AG04449 (cell line): ENCODE results near the gene NXPH4.

ENCODE experiments used
- CTCF ChIA-PET: fragments of 350-600 bp; formaldehyde crosslinking; extraction: SDS; loops from one replicate; lab custom pipeline; 2021; ENCODE audit warnings: antibody characterized with exemption; lab: Yijun Ruan, JAX
- POLR2A ChIA-PET: fragments of 400-600, 350-600 bp; formaldehyde crosslinking; extraction: SDS; loops from one replicate; lab custom pipeline; 2020; ENCODE audit warnings: antibody characterized with exemption, inconsistent platforms; lab: Yijun Ruan, JAX
- DNase-seq: peaks from one replicate; pipeline ENCODE4 v3.0.0-alpha.2; 2010; ENCODE audit warnings: low read depth, low spot score
- H3K4me3 ChIP-seq: 2 replicates; pipeline ENCODE4 v1.5.1; 2011; ENCODE audit warnings: low read depth, mild to moderate bottlenecking, control low read depth, low read length
- CTCF ChIP-seq: IDR thresholded peaks from one replicate; pipeline ENCODE4 v1.5.1; 2011; ENCODE audit warnings: mild to moderate bottlenecking, moderate library complexity, low read length, control low read depth, inconsistent platforms; ENCODE audit not compliant: insufficient read depth; ENCODE audit errors: missing control alignments

The NXPH4 gene

DNA sequence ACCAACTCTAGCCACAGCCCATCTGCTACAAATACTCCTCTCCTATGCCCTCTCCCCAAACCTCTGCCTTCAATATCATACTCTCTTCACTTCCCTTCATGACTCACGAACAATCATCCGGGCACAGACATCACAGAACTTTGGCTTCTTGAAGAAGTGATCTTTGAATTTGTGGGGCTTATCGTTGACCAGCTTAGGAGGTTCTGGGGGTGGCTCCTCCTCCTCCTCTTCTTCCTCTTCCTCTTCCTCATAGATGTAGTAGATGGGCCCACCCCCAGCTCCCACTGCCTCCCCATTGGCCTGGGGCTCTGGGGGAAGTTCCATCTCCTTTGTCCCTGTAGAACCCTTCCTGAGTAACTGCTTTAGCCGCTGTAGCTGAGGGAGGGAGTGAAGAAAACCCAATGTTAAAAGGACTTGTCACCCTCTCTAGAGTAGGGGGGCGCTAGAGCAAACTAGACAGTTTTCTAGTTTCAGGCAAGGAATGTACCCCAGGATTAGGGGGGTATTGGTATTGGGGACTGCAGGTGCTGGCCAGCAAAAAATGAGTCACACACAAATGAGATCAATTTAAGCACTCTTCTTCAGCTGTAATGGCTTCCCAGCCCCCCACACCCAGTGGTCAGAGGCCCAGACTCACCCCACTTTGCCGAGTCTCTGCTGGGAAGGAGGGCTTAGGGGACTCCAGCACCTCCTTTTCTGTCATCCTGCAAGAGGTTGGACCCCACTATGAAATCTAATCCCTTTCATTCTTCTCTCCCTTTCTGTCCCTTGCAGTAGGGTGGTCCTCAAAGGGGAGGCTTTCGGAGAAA is 32.5 kb downstream of the NXPH4 start:
- ChIA-PET POLR2A (no interaction called here), CTCF (interaction anchor here (0.9 to 38.5 kb wide), 10 partner anchors 8 to 208 kb away, joined by 3 to 880 read pairs (median 22); partner anchors contain the start of genes GLI1, INHBE and SHMT2)
- H3K4me3 ChIP-seq = no peak overlapping the region
- no peak for TF ChIP-seq CTCF
- no peak for DNase-seq

GRCh38 chr12:57250541-57250940 is 33.9 kb downstream of the NXPH4 start:
- no peak overlapping the region for H3K4me3 ChIP-seq
- TF ChIP-seq CTCF = no peak
- POLR2A ChIA-PET = interaction anchor here (0.9 kb wide), 1 partner anchor 270 kb away, joined by 3 read pairs; the partner anchor contains the start of gene DDIT3
- DNase-seq = no peak
- CTCF ChIA-PET = interaction anchor here (1.1 to 38.5 kb wide), 8 partner anchors 9 to 207 kb away, joined by 3 to 880 read pairs (median 22); partner anchors contain the start of genes GLI1, INHBE and STAT6

DNA sequence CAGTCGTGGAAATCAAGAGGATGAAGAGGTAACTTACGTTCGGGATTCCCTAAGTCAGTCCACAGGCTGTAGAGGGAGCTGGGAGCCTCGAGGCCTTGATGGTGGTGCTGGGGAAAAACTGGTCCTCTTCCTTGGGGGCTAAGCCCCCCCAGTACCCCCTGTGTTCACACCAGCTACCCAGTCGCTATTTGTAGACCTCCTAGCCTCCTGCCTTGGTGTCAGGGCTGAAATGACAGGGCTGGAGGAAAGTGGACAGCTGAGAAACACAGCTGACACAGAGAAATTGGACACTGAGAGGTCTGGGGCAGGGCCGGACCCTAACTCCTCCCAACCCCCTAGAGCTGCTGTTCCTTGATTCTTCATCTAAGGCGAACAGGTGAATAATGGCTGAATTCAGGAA is 34.4 kb downstream of the NXPH4 start, which contains the start of gene STAC3:
TSS of gene STAC3 (minus strand) at position 232 of the 400 bp plus-strand sequence. CDS start 1,551 bp downstream, outside the sequence.
- POLR2A ChIA-PET = interaction anchor here (0.9 kb wide), 2 partner anchors 21 to 269 kb away, joined by 3 read pairs; partner anchors contain the start of gene DDIT3
- CTCF ChIA-PET = interaction anchor here (1.0 to 38.5 kb wide), 9 partner anchors 8 to 206 kb away, joined by 3 to 880 read pairs (median 9); partner anchors contain the start of genes GLI1, INHBE and STAT6
- no peak for DNase-seq

DNA sequence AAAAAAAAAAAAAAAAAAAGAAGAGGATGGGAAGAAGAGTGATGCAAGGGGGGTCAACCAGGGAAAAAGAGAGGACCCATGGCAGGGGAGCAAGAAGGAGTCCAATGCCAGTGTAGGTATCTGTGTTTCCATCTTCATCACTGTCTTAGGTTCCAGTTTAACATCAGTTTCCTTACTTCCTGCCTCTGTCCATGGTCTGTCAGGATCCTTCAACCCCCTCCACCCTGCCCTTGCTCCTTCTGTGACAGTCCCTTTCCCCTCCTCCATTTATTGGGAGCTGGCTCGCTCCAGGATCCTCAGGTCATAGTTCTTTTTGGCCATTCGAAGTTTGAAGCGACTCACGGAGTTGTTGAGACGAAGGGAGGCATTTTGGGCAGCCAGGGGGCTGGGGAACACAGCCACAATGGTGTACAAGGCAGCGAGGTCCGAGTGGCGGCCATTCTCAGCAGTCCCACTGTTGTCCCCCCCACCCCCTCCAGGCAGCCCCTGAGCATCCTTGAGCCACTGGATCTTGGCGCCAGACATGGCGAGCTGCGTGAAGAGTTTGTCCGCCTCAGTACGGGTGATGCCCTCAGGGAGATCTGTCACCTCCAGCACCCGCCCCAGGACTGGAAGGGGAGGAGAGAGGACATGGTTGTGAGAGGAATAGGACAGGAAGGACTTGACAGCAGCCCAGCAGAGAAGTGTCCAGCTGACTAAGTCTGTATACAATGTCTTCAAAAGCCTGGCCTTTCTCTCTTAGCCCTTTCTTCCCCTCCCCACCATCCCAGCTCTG is 38.1 kb downstream of the NXPH4 start:
- TF ChIP-seq CTCF = no peak
- no peak for DNase-seq
- POLR2A ChIA-PET = interaction anchor here (0.6 kb wide), 1 partner anchor 640 kb away, joined by 4 read pairs; no protein-coding TSS in a partner anchor
- CTCF ChIA-PET = interaction anchor here (0.8 to 38.5 kb wide), 7 partner anchors 10 to 202 kb away, joined by 3 to 880 read pairs (median 4); partner anchors contain the start of genes GLI1 and INHBE
- no peak overlapping the region for H3K4me3 ChIP-seq

More for the DNA sequence above, 34.4 kb downstream of the NXPH4 start, which contains the start of gene STAC3:
- H3K4me3 ChIP-seq = no peak within 1 kb of the TSS
- no peak for TF ChIP-seq CTCF

GRCh38 chr12:57255916-57256315 is 39.3 kb downstream of the NXPH4 start:
- ChIA-PET CTCF (interaction anchor here (1.1 to 38.5 kb wide), 3 partner anchors 9 to 201 kb away, joined by 3 to 880 read pairs (median 135); partner anchors contain the start of genes GLI1 and INHBE), POLR2A (interaction anchor here (0.6 kb wide), 1 partner anchor 133 kb away, joined by 3 read pairs; no protein-coding TSS in a partner anchor)
- H3K4me3 ChIP-seq = no peak overlapping the region
- DNase-seq = no peak
- TF ChIP-seq CTCF = no peak
